HEK293 (cell line): ENCODE data around the gene HEXIM1.
"Not testable (repeated sequence)": the region's sequence is repeated elsewhere in the genome, so short reads cannot be mapped to it uniquely, and the experiment has no call there.

Experiments
- CTCF ChIA-PET: fragments of 350-600 bp; formaldehyde crosslinking; extraction: SDS; loops from one replicate; lab custom pipeline; 2021; ENCODE audit warnings: antibody characterized with exemption; lab: Yijun Ruan, JAX
- POLR2A ChIA-PET: fragments of 300-600 bp; formaldehyde crosslinking; extraction: SDS; loops from one replicate; lab custom pipeline; 2020; ENCODE audit warnings: antibody characterized with exemption, inconsistent platforms; lab: Yijun Ruan, JAX
- H3K27ac ChIP-seq: fragments of 200-500 bp; sonication (Bioruptor generic); 2 replicates; pipeline ENCODE4 v1.5.1; 2014; ENCODE audit warnings: low read depth, low read length, control low read depth, inconsistent platforms; ENCODE audit errors: extremely low read depth
- H3K36me3 ChIP-seq, 2 experiments: fragments of 200-500 bp in 1 of 2; sonication (Bioruptor generic) in 1 of 2; 1 replicate in 1 of 2; 2 replicates in 1 of 2; pipeline ENCODE4 v1.5.1; 2014 to 2017; ENCODE audit warnings: inconsistent platforms in 2 of 2, low read length in 2 of 2; ENCODE audit not compliant: control insufficient read depth in 2 of 2, insufficient read depth in 1 of 2
- H3K4me1 ChIP-seq: fragments of 200-500 bp; sonication (Bioruptor generic); 2 replicates; pipeline ENCODE4 v1.5.1; 2014; ENCODE audit warnings: mild to moderate bottlenecking, low read length, inconsistent platforms; ENCODE audit not compliant: control insufficient read depth, insufficient read depth
- H3K4me3 ChIP-seq: 2 replicates; pipeline ENCODE4 v1.5.1; 2011; ENCODE audit warnings: low read depth, mild to moderate bottlenecking, control low read depth, low read length, moderate library complexity
- H3K9me3 ChIP-seq: fragments of 200-500 bp; sonication (Bioruptor generic); 2 replicates; pipeline ENCODE4 v1.5.1; 2014; ENCODE audit warnings: low read depth, low read length, inconsistent platforms; ENCODE audit not compliant: control insufficient read depth, insufficient read depth
- BCL11B ChIP-seq: fragments of 450-650 bp; formaldehyde crosslinking; IDR thresholded peaks from 2 replicates; pipeline ENCODE4 v1.5.1; 2016; ENCODE audit warnings: low read depth, missing biosample characterization, missing genetic modification characterization
- EGR2 ChIP-seq: fragments of 450-650 bp; formaldehyde crosslinking; IDR thresholded peaks from 2 replicates; pipeline ENCODE4 v1.5.1; 2016; ENCODE audit warnings: low read depth, missing biosample characterization, missing genetic modification characterization
- KLF7 ChIP-seq: fragments of 450-650 bp; formaldehyde crosslinking; IDR thresholded peaks from 2 replicates; pipeline ENCODE4 v1.5.1; 2016; ENCODE audit warnings: missing biosample characterization, missing genetic modification characterization, borderline replicate concordance
- ZNF133 ChIP-seq: fragments of 450-650 bp; formaldehyde crosslinking; IDR thresholded peaks from 2 replicates; pipeline ENCODE4 v1.5.1; 2016; ENCODE audit warnings: missing biosample characterization, missing genetic modification characterization
- ZNF146 ChIP-seq: fragments of 450-650 bp; formaldehyde crosslinking; IDR thresholded peaks from 2 replicates; pipeline ENCODE4 v1.5.1; 2016; ENCODE audit warnings: missing biosample characterization, missing genetic modification characterization
- ZNF19 ChIP-seq: fragments of 450-650 bp; formaldehyde crosslinking; IDR thresholded peaks from 2 replicates; pipeline ENCODE4; 2016; ENCODE audit warnings: missing biosample characterization, missing genetic modification characterization, low read depth
- ZNF580 ChIP-seq: fragments of 450-650 bp; formaldehyde crosslinking; IDR thresholded peaks from 2 replicates; pipeline ENCODE4 v1.5.1; 2016; ENCODE audit warnings: missing biosample characterization, missing genetic modification characterization
- ZNF600 ChIP-seq: fragments of 450-650 bp; formaldehyde crosslinking; IDR thresholded peaks from 2 replicates; pipeline ENCODE4 v1.5.1; 2016; ENCODE audit warnings: missing biosample characterization, missing genetic modification characterization
- ZNF658 ChIP-seq: fragments of 450-650 bp; formaldehyde crosslinking; IDR thresholded peaks from 2 replicates; pipeline ENCODE4; 2016; ENCODE audit warnings: missing biosample characterization, missing genetic modification characterization
- TF ChIP-seq, protein P1 (sequence below): fragments of 450-650 bp; formaldehyde crosslinking; conservative IDR thresholded peaks from 2 replicates; pipeline ENCODE4 v1.5.1; 2016; ENCODE audit warnings: low read depth, missing biosample characterization, missing genetic modification characterization
- TF ChIP-seq, protein P2 (sequence below): fragments of 450-650 bp; formaldehyde crosslinking; IDR thresholded peaks from 2 replicates; pipeline ENCODE4 v1.5.1; 2016; ENCODE audit warnings: missing biosample characterization, missing genetic modification characterization
- TF ChIP-seq, protein P3 (sequence below): fragments of 450-650 bp; formaldehyde crosslinking; IDR thresholded peaks from 2 replicates; pipeline ENCODE4 v1.5.1; 2017; ENCODE audit warnings: missing biosample characterization, missing genetic modification characterization

HEXIM1 gene

DNA sequence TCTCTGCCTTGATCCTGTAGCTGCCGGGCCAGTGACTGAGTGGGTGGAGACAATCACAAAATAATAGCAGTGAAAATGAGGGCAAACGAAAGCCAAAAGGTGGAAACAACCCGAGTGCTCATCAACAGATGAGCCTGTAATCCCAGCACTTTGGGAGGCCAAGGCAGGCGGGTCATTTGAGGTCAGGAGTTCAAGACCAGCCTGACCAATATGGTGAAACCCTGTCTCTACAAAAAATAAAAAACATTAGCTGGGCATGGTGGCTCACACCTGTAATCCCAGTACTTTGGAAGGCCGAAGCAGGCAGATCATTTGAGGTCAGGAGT, 23.5 kb upstream of the HEXIM1 start:
- ChIA-PET POLR2A (interaction anchor here (3.1 kb wide), 1 partner anchor 24 kb away, joined by 12 read pairs; the partner anchor contains the start of gene HEXIM1), CTCF (interaction anchor here (1.1 to 4.3 kb wide), 3 partner anchors 10 to 73 kb away, joined by 4 to 36 read pairs (median 5); partner anchors contain the start of gene ACBD4)
- not testable (repeated sequence) for H3K4me1 ChIP-seq, H3K36me3 ChIP-seq, H3K27ac ChIP-seq, H3K9me3 ChIP-seq
- TF ChIP-seq BCL11B (tag by site-specific recombination): 0 out of 2 replicates have a peak, but pooled peaks have one; percentile 46
- peak; percentile 42; the same call in 1 of the 2 replicates for TF ChIP-seq EGR2 (tag by site-specific recombination)
- TF ChIP-seq, all 188 proteins: peak for 2; not testable (repeated sequence) for 186
- H3K4me3 ChIP-seq: not testable (repeated sequence)

DNA sequence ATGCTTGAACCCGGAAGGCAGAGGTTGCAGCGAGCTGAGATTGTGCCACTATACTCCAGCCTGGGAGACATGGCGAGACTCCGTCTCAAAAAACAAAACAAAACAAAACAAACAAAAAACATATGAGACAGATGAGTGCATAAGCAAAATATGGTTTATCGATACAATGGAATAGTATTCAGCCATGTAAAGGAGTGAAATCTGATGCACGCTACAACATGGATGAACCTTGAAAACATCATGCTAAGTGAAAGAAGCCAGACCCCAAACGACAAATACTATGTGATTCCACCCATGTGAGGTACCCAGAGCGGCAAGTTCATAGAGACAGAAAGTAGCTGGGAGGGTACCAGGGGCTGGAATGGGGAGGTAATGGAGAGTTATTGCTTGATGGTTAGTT, 22.8 kb upstream of the HEXIM1 start:
- ChIA-PET POLR2A (interaction anchor here (3.1 kb wide), 1 partner anchor 23 kb away, joined by 12 read pairs; the partner anchor contains the start of gene HEXIM1), CTCF (interaction anchor here (0.6 to 4.3 kb wide), 5 partner anchors 10 to 599 kb away, joined by 4 to 36 read pairs (median 6); partner anchors contain the start of gene ACBD4)
- H3K9me3 ChIP-seq: no peaks in the 10 kb centered on the region
- H3K27ac ChIP-seq: no peak overlapping the region
- H3K36me3 ChIP-seq: peaks cover under 1 to 4% of the 10 kb centered on the region in 2 experiments; a peak in 1 of 3 replicates
- H3K4me1 ChIP-seq: peaks cover 7% of the 10 kb centered on the region
- H3K4me3 ChIP-seq: no peak overlapping the region
- TF ChIP-seq ZNF658 (tag by site-specific recombination) (no peak), ZNF133 (tag by site-specific recombination) (no peak), KLF7 (no peak), ZNF19 (tag by site-specific recombination) (no peak), ZNF600 (tag by site-specific recombination) (no peak), ZNF580 (peak; percentile 62; the same call in 1 of the 2 replicates), ZNF146 (tag by site-specific recombination) (peak; percentile 100)
- TF ChIP-seq, protein P1, sequence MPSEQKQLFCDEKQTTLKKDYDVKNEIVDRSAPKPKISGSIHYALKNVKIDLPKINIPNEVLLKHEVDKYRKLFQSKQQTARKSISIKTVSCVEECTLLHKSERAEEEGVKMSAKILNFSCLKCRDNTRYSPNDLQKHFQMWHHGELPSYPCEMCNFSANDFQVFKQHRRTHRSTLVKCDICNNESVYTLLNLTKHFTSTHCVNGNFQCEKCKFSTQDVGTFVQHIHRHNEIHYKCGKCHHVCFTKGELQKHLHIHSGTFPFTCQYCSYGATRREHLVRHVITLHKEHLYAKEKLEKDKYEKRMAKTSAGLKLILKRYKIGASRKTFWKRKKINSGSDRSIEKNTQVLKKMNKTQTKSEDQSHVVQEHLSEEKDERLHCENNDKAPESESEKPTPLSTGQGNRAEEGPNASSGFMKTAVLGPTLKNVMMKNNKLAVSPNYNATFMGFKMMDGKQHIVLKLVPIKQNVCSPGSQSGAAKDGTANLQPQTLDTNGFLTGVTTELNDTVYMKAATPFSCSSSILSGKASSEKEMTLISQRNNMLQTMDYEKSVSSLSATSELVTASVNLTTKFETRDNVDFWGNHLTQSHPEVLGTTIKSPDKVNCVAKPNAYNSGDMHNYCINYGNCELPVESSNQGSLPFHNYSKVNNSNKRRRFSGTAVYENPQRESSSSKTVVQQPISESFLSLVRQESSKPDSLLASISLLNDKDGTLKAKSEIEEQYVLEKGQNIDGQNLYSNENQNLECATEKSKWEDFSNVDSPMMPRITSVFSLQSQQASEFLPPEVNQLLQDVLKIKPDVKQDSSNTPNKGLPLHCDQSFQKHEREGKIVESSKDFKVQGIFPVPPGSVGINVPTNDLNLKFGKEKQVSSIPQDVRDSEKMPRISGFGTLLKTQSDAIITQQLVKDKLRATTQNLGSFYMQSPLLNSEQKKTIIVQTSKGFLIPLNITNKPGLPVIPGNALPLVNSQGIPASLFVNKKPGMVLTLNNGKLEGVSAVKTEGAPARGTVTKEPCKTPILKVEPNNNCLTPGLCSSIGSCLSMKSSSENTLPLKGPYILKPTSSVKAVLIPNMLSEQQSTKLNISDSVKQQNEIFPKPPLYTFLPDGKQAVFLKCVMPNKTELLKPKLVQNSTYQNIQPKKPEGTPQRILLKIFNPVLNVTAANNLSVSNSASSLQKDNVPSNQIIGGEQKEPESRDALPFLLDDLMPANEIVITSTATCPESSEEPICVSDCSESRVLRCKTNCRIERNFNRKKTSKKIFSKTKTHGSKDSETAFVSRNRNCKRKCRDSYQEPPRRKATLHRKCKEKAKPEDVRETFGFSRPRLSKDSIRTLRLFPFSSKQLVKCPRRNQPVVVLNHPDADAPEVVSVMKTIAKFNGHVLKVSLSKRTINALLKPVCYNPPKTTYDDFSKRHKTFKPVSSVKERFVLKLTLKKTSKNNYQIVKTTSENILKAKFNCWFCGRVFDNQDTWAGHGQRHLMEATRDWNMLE: no peak
- TF ChIP-seq, protein P2, sequence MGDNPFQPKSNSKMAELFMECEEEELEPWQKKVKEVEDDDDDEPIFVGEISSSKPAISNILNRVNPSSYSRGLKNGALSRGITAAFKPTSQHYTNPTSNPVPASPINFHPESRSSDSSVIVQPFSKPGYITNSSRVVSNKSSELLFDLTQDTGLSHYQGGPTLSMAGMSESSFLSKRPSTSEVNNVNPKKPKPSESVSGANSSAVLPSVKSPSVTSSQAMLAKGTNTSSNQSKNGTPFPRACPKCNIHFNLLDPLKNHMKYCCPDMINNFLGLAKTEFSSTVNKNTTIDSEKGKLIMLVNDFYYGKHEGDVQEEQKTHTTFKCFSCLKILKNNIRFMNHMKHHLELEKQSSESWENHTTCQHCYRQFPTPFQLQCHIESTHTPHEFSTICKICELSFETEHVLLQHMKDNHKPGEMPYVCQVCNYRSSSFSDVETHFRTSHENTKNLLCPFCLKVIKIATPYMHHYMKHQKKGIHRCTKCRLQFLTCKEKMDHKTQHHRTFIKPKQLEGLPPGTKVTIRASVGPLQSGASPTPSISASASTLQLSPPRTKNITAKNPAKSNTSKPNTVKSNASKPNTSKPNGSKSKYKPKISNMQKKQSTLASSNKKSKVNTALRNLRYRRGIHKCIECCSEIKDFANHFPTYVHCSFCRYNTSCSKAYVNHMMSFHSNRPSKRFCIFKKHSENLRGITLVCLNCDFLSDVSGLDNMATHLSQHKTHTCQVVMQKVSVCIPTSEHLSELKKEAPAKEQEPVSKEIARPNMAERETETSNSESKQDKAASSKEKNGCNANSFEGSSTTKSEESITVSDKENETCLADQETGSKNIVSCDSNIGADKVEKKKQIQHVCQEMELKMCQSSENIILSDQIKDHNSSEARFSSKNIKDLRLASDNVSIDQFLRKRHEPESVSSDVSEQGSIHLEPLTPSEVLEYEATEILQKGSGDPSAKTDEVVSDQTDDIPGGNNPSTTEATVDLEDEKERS: peak; percentile 84; the same call in 1 of the 2 replicates
- TF ChIP-seq, protein P3, sequence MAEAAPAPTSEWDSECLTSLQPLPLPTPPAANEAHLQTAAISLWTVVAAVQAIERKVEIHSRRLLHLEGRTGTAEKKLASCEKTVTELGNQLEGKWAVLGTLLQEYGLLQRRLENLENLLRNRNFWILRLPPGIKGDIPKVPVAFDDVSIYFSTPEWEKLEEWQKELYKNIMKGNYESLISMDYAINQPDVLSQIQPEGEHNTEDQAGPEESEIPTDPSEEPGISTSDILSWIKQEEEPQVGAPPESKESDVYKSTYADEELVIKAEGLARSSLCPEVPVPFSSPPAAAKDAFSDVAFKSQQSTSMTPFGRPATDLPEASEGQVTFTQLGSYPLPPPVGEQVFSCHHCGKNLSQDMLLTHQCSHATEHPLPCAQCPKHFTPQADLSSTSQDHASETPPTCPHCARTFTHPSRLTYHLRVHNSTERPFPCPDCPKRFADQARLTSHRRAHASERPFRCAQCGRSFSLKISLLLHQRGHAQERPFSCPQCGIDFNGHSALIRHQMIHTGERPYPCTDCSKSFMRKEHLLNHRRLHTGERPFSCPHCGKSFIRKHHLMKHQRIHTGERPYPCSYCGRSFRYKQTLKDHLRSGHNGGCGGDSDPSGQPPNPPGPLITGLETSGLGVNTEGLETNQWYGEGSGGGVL (tag by site-specific recombination): no peak
